Lower leg skin (tissue), 3 donors: ENCODE data around the gene ELL.

Experiments used
- CTCF ChIP-seq, 3 donors: fragments of 450-650 bp; IDR thresholded peaks; one replicate each; pipeline ENCODE4 v1.5.1; 2016; ENCODE audit warnings: antibody characterized with exemption in 3 of 3, mild to moderate bottlenecking in 3 of 3, moderate library complexity in 2 of 3
- POLR2A ChIP-seq, 2 donors: fragments of 450-650 bp; IDR thresholded peaks; one replicate each; pipeline ENCODE4 v1.6.1; 2016 to 2017; ENCODE audit warnings: antibody characterized with exemption in 2 of 2, mild to moderate bottlenecking in 1 of 2, moderate library complexity in 1 of 2

DNA sequence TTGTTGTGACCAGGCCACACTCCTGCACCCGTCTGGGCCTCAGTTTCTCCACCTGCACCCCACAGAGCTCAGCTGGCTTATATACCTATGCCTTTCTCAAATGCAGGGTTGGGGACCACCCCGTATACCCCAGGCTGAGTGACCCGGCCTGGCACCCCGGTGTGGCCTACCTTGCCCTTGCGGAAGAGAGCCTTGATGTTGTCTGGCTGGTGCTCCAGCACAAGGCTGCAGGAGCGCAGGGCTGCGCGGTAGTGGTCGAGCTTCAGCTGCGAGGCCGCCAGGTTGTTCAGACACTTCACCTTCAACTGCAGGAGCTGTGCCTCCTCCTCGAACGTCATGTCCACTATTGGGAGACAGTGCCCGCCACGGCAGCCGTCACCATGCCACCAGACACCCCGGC is 15.6 kb upstream of the ELL start:
- TF ChIP-seq CTCF (IDR thresholded peaks at IDR 0.05) (no peak), POLR2A (IDR thresholded peaks at IDR 0.05) (no peak)
